Mucosa of stomach (tissue), 1 donor: ENCODE measurements around the gene GPR37.

Source experiments
- H3K27me3 ChIP-seq: one replicate; pipeline ENCODE4 v1.7.0; 2013; ENCODE audit warnings: mild to moderate bottlenecking, low read length; ENCODE audit not compliant: control insufficient read depth, insufficient read depth
- H3K36me3 ChIP-seq: one replicate; pipeline ENCODE4 v1.7.0; 2013; ENCODE audit warnings: low read length; ENCODE audit not compliant: control insufficient read depth, insufficient read depth
- H3K4me1 ChIP-seq: one replicate; pipeline ENCODE4 v1.7.0; 2013; ENCODE audit warnings: mild to moderate bottlenecking, low read length; ENCODE audit not compliant: control insufficient read depth, insufficient read depth
- H3K4me3 ChIP-seq: one replicate; pipeline ENCODE4 v1.7.0; 2013; ENCODE audit warnings: low read length
- H3K9ac ChIP-seq: one replicate; pipeline ENCODE4 v1.7.0; 2013; ENCODE audit warnings: mild to moderate bottlenecking, low read length, moderate library complexity
- H3K9me3 ChIP-seq: one replicate; pipeline ENCODE4 v1.7.0; 2013; ENCODE audit warnings: mild to moderate bottlenecking, low read length, moderate library complexity; ENCODE audit not compliant: control insufficient read depth
- donor health status: Pancreatic carcinoma.

The GPR37 gene

GRCh38 chr7:124777268-124777667 lies 11.7 kb upstream of the GPR37 start:
- Histone ChIP-seq H3K9ac (no peak overlapping the region), H3K4me1 (no peaks in the 10 kb centered on the region), H3K4me3 (no peak overlapping the region), H3K36me3 (no peaks in the 10 kb centered on the region), H3K9me3 (no peaks in the 10 kb centered on the region), H3K27me3 (no peaks in the 10 kb centered on the region)

GRCh38 chr7:124776153-124776552 lies 10.6 kb upstream of the GPR37 start:
- no peak overlapping the region for H3K4me3 ChIP-seq
- H3K27me3 ChIP-seq = no peaks in the 10 kb centered on the region
- H3K36me3 ChIP-seq = no peaks in the 10 kb centered on the region
- no peaks in the 10 kb centered on the region for H3K9me3 ChIP-seq
- H3K4me1 ChIP-seq = no peaks in the 10 kb centered on the region
- H3K9ac ChIP-seq = no peak overlapping the region

GRCh38 chr7:124775422-124775821 lies 9.8 kb upstream of the GPR37 start:
- no peak overlapping the region for H3K9ac ChIP-seq
- H3K36me3 ChIP-seq = no peaks in the 10 kb centered on the region
- no peak overlapping the region for H3K4me3 ChIP-seq
- H3K4me1 ChIP-seq = no peaks in the 10 kb centered on the region
- H3K9me3 ChIP-seq = no peaks in the 10 kb centered on the region
- no peaks in the 10 kb centered on the region for H3K27me3 ChIP-seq

- Histone ChIP-seq H3K9ac (no peak overlapping the region), H3K36me3 (no peaks in the 10 kb centered on the region), H3K4me1 (no peaks in the 10 kb centered on the region), H3K4me3 (no peak overlapping the region), H3K27me3 (no peaks in the 10 kb centered on the region), H3K9me3 (no peaks in the 10 kb centered on the region)
Measured at GRCh38 chr7:124773938-124774337, 8.3 kb upstream of the GPR37 start.

- H3K4me3 ChIP-seq = no peak overlapping the region
- H3K9me3 ChIP-seq = no peaks in the 10 kb centered on the region
- H3K9ac ChIP-seq = no peak overlapping the region
- no peaks in the 10 kb centered on the region for H3K36me3 ChIP-seq
- no peaks in the 10 kb centered on the region for H3K27me3 ChIP-seq
- no peaks in the 10 kb centered on the region for H3K4me1 ChIP-seq
Measured at GRCh38 chr7:124773339-124773738, 7.7 kb upstream of the GPR37 start.

- Histone ChIP-seq H3K4me1 (peaks cover 11% of the 10 kb centered on the region), H3K9ac (no peak overlapping the region), H3K4me3 (no peak overlapping the region), H3K36me3 (no peaks in the 10 kb centered on the region), H3K9me3 (no peaks in the 10 kb centered on the region), H3K27me3 (peaks cover 18% of the 10 kb centered on the region)
Measured at GRCh38 chr7:124769136-124769535, 3.5 kb upstream of the GPR37 start.

- H3K4me3 ChIP-seq = no peak overlapping the region
- H3K9ac ChIP-seq = no peak overlapping the region
- peaks cover 24% of the 10 kb centered on the region for H3K27me3 ChIP-seq
- no peaks in the 10 kb centered on the region for H3K9me3 ChIP-seq
- H3K4me1 ChIP-seq = peaks cover 14% of the 10 kb centered on the region
- no peaks in the 10 kb centered on the region for H3K36me3 ChIP-seq
Measured at GRCh38 chr7:124768525-124768924, 2.9 kb upstream of the GPR37 start.

GRCh38 chr7:124764847-124765400 lies 668 bp downstream of the GPR37 start:
- Histone ChIP-seq H3K27me3 (peaks cover 27% of the 10 kb centered on the region), H3K9ac (no peak overlapping the region), H3K36me3 (no peaks in the 10 kb centered on the region)

GRCh38 chr7:124764051-124764846 lies 1.3 kb downstream of the GPR37 start:
- Histone ChIP-seq H3K9ac (no peak overlapping the region), H3K9me3 (no peaks in the 10 kb centered on the region), H3K4me3 (peak overlapping the region; percentile 28), H3K27me3 (peaks cover 27% of the 10 kb centered on the region), H3K36me3 (no peaks in the 10 kb centered on the region), H3K4me1 (peaks cover 14% of the 10 kb centered on the region)

More at GRCh38 chr7:124764847-124765400, 668 bp downstream of the GPR37 start:
- H3K4me1 ChIP-seq = peaks cover 14% of the 10 kb centered on the region
- peak overlapping the region; percentile 28 for H3K4me3 ChIP-seq
- H3K9me3 ChIP-seq = no peaks in the 10 kb centered on the region

- Histone ChIP-seq H3K9ac (no peak overlapping the region), H3K27me3 (peaks cover 27% of the 10 kb centered on the region)
Measured at GRCh38 chr7:124762611-124763143, 2.9 kb downstream of the GPR37 start.

GRCh38 chr7:124761164-124761715 lies 4.4 kb downstream of the GPR37 start:
- Histone ChIP-seq H3K9me3 (no peaks in the 10 kb centered on the region), H3K4me3 (no peak overlapping the region), H3K9ac (no peak overlapping the region), H3K4me1 (peaks cover 14% of the 10 kb centered on the region), H3K27me3 (peaks cover 27% of the 10 kb centered on the region), H3K36me3 (no peaks in the 10 kb centered on the region)

More at GRCh38 chr7:124762611-124763143, 2.9 kb downstream of the GPR37 start:
- Histone ChIP-seq H3K36me3 (no peaks in the 10 kb centered on the region), H3K4me1 (peaks cover 14% of the 10 kb centered on the region), H3K9me3 (no peaks in the 10 kb centered on the region), H3K4me3 (no peak overlapping the region)

GRCh38 chr7:124758327-124758726 lies 7.3 kb downstream of the GPR37 start:
- H3K9ac ChIP-seq = no peak overlapping the region
- H3K4me3 ChIP-seq = no peak overlapping the region
- H3K27me3 ChIP-seq = peaks cover 3% of the 10 kb centered on the region
- no peaks in the 10 kb centered on the region for H3K36me3 ChIP-seq
- no peaks in the 10 kb centered on the region for H3K4me1 ChIP-seq
- H3K9me3 ChIP-seq = no peaks in the 10 kb centered on the region
